GM11168 (cell line): Measurements from ENCODE around the gene MN1.

Experiments used
- in situ Hi-C: fragments of 300-500 bp; cut with MboI; formaldehyde crosslinking; loops from one replicate; pipeline ENCODE4 v1.12.0; 2022; ENCODE audit warnings: low sequenced_read_pairs; ENCODE audit not compliant: unreplicated experiment

The MN1 gene

DNA sequence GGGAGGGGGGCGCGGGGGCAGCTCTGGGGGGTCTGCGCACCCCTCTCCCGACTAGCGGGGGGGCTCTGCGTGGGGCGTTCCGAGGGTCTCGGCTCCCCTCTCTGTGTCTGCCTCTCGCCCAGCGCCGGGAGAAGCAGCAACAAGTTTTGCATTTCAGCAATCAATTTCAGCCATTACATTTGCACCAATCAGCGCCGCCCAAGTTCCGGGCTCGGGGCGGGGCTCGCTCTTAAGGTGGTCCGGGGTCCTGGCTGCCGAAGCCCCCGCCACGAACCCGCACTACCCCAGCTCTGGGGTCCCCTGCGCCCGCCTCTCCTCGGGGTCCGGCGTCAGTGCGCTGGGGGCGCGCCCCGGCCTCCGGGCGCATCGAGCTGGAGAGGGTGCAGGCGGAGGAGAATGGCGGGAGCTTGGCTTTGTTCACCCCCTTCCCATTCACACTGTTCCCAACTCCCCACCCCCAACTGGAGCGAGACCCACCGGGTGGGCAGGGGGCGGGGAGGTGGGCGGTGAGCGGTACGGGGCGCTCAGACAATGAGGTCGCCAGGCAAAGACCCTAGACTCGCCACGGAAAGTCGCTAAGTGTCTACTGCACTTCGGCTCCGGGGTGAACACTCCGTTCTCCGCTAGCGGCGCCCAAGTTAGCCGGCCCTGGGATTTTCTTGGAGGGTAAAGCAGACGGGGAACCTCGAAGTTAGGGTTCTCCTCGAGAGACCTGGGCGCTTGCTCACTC is at the start of gene MN1:
Gene MN1, minus strand, starts transcription at position 141 of the 730 bp plus-strand sequence. CDS start 1,213 bp downstream, outside the sequence.
- in situ Hi-C loops: no loop called here

DNA sequence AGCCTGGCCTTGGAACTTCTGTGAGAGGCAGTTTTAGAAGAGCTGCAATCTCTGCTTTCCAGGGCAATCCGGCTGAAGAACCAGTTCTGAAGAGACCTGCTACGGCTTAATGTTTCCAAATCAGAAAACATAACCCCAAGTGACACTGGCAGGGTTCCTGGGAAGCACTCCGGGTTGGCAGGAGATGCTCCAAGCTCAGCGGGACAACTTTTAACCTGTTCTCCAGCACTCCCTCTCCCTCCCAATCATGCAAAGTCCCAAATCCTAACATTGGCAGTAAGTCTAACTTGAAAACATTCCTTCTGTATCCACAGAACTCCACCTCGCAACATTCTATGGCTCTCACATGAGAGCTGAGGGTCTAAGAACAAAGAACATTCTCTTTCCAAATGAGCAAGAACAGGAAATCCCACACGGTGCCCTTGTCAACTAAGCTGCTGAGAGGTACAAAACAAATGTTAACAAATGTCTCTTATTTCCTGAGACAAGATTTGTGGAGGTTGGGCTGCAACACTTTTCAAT is 48.5 kb upstream of the MN1 start:
- in situ Hi-C loops: no loop called here

DNA sequence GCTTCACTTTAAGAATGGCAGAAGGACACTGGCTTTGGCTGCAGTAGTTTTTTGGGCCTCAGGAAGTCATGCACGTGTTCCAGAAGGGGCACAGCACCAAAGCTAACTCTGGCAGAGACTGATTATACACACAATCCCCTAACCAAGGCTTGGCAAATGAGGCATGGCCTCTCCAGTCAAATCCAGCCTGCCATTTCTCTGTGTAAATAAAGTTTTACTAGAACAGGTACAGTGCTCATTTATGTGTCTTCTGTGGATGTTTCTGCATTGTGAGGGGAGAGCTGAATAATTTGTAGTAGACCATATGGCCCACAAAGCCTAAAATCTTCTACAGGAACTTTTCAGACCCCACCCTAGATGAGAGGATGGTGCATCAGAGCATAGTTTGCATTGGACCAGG is 46.4 kb upstream of the MN1 start:
- in situ Hi-C loops: no loop called here

DNA sequence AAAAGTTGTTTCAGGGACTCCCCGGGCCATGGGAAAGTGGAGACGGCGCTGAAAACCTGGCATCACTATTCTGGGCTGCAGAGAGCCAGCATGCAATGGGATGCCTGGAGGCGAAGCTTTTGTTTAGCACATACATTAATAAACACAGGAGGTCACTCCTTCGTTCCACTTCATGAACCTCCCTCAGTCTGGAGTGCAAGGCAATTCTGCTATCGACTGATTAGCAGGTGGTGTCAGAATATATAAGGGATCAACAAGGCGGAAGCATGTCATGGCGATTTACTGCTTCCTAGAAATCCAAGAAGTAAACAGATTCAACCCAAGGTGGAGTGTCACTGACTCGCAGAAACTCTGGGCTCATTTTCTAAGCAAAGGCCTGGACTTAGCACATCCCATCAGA is 45.4 kb upstream of the MN1 start:
- in situ Hi-C loops: no loop called here

DNA sequence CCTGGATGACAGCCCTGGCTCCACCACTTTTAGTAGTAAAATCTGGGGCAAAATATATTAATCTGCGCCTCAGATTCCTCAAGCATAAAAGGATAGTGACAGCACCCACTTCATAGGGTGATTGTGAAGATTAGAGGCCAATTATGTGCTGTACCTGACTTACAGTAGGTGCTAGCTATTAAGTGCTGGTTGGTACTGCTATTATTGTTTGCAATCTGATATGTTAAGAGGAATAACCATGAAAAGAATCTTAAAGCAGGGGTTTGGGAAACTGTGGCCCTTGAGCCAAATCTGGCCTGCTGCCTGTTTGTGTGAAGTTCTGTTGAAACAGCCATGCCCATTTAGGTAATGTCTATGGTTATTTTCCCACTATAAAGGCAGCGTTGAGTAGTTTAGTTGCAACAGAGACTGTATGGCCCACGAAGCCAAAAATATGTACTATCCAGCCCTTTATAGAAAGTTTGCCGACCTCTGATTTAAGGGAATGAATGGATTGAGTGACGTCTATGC is 44.7 kb upstream of the MN1 start:
- in situ Hi-C loops: no loop called here

DNA sequence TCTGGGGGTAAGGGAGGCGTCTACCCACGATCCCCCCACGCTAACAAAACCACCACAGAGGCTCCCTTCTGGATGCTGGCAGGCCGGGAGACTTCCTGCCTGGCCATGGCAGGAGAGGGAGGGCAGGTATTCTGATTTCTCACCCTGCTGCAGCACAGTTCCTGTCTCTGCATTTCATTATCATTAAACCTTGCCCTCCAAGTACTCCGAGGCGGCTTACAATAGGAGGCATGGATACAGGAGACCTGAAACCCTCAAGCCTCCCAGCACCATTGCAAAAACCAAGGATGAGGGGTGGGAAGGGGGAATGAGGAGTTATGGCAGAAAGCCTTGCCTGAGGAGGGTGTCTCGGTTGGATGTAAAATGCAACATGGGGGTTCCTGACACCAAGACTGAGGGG is 44.1 kb upstream of the MN1 start:
- in situ Hi-C loops: no loop called here

DNA sequence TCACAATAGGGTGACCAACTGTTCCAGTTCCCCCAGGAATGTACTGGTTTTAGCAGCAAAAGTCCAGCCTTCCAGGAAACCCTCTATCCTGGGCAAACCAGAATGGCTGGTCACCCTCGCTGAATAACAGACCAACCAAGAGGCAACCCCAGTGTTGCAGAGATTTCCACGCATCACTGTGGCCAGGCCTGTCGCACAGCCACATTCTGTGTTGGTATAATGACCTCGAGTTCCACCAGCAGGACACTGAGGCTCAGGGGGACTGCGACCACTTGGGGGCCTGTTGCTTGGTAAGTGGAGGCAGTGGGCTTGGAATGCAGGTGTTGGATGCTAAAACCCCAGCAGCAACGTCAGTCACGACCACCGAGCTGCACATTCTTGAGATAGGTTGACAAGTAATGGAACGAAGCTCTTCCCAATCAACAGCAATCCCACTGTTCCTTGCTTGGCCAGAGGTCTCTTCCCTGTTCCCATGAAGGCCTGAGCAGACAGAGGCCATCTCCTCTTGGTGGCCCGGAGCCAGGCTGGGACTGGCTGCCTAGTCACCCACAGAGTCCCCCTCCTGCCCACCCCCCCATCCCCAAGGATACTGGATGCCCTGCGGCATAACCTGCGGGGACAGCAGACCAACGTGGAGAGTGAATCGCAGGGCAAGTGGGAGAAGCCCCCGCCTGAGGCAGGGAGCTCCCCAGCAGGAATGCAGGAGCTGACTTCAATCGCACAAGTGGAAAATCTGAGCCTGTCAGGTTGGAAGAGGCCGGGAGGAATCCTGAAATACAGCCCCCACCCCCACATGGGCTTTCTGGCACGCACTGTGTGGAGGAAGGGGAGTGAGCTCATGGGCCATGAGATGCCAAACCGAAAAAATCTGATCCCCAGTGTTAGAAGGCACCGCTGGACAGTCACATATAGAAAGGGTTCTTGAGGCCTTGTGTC is 43.4 kb upstream of the MN1 start:
- in situ Hi-C loops: no loop called here

DNA sequence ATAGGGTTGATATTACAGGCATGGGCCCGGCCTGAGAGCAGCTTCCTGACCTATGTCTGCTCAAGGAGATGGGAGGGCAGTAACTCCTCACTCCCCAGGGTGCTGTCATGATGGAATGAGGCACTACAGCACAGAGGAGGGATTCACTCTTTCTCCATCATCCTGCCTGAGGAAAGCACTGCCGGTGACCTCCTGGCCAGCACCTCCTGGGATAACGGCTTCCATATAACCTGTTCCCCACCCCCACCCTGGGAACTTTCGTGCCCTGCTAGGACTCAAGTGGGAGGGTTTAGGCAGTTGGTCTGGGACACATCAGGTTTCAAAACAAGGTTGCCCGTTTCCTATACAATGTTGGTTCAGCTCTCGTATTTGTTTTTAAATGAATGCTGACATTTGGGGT is 42.7 kb upstream of the MN1 start:
- in situ Hi-C loops: no loop called here

DNA sequence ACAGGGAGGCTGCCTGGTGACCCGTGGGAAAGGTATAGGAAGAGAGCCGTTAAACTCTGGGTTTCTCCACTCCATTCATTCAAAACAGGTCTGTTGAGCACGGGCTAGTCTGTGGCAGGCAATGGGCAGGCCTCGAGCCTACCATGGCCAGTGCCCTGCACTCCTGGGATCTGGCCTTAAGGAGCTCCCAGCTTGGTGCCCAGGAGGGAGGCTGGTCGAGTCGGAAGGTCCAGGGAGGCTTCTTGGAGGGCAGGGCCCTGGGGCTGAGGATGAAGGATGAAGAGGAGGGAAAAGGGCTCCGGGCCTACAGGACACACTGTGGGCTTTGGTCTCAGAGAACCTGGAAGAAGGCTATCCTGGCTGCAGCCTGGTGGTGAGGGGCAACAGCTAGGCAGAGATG is 41.9 kb upstream of the MN1 start:
- in situ Hi-C loops: no loop called here

DNA sequence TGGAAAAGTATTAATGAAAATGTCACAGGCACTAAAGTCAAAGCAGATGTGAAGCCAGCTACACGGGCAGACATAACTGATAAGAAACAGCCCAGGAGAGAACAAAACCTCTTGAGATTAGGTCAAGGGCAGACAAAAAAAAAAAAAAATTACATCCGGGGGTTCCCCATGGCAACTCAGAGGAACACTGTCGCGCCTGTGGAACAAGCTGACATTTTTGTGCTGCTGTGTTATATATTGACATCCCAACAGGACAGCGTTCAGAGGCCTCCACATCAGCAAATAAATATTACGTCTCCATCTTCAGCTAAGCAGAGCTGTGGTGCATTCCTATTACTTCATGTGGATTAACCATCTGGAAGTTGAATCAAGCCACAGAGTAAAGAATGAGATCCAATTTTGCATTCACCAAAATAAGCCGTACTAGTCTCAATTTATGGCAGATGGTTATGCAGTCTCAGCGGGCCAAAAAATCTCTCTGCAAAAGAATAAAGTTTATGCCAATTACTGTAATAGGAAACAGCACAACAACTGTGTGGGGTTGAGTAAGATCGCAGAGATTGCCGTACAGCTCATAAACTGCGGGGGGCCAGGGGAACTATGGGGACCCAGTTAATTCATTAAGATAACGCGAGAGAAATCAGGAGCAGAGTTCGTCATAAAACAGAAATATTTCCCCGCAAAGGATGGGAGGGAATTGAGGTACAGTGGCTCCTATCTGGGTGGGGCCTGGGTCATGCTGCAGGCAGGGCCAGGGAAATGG is 41.3 kb upstream of the MN1 start:
- in situ Hi-C loops: no loop called here

DNA sequence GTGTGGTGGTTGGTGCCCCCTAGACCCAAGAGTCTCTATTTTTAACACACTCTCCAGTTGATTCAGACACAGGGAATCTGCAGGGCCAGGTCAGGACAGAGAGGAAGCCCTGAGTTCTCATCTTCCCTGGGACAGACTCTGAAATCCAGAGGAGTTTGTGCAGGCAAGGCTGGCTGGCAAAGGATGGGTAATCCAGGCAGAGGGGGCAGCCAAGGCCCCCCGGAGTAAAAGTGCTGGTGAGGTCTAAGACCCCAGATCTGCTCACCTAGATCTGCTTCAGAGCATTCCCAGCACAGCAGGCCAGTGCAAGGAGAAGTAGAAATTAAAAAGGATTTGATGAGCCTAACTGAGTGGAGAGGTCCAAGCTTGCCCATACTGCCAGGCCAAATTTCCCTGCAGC is 40.6 kb upstream of the MN1 start:
- in situ Hi-C loops: no loop called here

DNA sequence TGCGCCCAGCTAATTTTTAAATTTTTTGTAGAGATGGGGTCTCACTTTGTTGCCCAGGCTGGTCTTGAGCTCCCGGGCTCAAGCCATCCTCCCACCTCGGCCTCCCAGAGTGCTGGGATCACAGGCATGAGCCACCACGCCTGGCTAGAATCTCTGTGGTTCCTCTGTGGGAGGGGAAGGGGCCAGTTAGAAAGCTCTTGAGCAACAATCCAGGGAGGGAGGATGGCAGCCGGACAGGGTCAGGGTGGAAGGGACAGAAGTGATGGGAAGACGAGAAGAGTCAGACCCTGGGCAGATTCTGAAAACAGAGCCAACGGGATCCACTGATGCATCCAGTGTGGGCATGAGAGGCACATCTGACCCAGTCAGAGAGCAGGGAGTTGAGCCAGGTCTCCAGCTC is 38.9 kb upstream of the MN1 start:
- in situ Hi-C loops: no loop called here

DNA sequence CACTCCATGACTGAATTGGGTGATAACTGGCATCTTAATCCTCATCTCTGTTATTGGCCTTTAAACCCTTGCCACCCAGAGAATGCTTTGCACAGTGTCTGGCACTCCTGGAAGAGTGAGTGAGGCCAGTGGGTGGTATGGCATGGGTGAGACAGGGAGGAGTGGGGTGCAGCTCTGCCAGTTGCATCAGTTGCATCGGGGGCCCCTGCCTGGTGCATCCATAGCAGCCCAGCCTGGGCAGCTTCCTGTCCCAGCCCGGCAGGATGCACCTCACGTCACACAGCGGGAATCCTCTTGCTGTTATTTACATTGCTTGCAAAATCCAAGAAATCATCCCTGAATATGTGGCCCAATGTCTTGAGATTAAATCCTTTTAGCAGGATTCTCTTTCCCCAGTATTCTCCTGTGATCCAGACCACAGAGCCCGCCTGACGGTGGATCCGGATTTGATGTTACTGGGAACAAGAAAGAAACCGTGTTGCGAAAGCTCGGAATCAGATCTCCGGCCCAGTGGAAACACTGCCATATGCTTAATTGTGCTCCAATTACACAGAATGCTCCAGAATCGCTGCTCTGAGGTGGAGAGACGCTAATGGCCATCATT is 37.6 kb upstream of the MN1 start:
- in situ Hi-C loops: no loop called here

DNA sequence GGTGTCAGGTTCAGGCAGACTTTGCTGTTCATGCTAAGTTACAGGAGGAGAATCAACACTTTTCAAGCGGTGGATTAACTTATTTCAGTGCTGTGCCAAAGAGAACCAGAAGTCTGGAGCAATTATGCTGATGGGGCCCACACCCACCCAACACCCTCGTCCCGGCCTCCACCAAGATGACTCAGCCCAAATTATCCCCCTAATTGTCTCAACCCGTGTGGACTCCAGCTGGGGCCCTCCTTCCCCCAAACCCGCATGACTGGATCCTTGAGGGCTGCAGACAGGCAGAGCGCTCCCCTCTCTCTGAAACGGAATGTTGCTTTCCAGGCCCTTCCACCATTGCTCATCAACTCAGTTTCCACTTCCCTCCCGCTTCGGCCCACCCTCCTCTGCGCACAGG is 34.6 kb upstream of the MN1 start:
- in situ Hi-C loops: no loop called here

DNA sequence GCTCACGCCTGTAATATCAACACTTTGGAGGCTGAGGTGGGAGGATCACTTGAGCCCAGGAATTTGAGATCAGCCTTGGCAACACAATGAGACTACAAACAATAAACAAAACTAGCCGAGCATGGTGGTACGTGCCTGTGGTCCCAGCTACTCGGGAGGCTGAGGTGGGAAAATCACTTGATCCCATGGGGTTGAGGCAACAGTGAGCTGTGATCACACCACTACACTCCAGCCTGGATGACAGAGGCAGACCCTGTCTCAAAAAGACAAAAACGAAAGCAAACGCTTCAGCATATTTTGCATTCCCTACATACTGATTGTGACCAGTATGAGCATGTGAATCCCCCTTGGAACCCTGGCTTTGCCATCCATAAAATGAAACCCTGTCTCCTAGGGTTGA is 33.9 kb upstream of the MN1 start:
- in situ Hi-C loops: no loop called here

DNA sequence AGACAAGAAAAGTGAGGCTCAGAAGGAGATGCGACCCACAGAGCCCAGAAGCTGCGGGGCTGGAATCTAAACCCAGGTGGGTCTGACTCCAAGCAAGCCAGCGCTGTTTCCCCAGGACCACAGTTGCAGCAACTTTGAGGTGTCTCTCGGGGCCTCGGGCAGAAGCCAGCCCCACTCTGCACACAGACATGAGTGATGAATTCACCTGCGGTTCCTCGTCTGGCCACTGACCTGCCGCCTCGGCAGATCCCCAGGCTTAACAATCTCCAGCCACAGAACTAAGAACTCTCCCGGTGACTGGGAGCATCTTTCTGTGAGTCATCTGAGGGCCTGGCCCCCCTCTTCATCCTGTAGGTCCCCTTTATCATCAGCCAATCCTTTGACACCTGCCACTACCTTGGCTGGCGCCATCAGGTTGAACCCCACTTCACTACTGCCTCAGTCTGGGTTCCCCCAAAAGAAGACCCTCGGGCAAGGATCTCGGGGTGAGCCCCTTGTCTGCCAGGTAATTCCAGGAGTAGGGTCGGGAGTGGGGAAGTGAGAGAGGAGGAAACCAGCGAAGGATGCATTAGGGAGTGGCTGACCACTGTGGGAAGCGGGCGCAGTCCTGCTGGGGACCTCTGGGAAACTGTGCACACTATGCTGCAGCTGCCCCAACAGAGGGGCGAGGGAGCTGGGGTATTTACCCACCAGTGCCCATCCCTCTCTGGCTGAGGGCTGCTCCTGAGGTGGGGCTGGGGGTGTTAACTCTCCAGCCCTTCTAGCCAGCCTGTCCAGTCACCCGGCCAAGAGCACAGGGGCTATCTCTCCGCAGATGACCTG is 33.0 kb upstream of the MN1 start:
- in situ Hi-C loops: no loop called here

DNA sequence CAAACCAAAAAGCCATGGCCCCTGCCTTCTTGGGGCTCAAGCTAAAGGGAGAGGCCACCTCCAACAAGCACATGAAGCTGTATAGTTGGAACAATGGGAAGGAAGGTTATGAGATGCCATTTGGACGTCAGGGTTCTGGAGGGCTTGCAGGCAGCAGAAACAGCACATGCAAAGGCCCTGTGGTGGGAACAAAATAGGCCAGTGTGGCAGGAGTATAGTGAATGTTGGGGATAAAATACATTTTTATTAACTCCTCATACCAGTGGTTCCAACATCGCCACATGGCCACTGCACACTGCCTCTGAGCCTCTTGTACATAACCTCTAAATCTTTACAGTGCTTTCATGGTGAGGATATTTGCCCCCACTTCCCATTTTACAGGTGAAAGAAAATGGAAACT is 32.2 kb upstream of the MN1 start:
- in situ Hi-C loops: no loop called here

DNA sequence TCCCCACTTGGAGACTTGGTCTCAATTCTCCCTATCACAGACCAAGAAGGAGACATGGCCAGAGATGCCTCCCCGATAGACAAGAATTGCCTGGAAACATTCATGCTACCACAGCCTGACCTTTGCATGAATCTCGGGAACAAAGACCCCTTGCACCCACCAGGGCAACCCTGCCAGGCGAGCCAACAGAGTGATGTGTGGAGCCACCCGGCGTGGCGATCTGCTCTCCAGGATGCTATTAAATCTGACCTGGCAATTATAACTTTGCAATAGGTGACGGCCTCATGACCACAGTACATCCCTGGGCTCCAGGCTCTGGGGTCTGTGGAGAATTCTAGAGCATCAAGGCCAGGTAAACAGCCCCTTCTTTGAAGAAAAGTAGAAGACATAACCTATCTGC is 31.1 kb upstream of the MN1 start:
- in situ Hi-C loops: no loop called here

DNA sequence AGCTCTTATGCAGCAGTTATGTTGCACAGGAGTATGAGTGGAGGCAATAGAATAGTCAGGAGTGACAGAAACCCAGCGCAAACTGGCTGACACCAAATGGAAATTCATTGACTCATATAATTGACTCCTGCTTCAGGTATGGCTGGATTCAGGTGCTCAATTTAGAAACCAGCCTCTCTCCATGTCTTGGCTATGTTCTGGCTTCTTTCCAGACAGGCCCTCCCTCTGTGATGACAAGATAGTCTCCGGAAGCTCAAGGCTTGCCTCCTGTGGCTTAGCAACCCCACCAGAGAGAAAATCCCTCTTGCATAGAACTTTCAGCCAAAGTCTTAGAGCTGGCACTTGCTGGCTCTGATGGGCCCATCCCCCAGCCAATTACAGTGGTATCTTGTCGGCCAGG is 28.1 kb upstream of the MN1 start:
- in situ Hi-C loops: no loop called here
